Measurements from ENCODE around the gene STIM1. TPM values are rescaled to one million over a fixed set of nuclear protein-coding genes. Genes with fewer than 3 reads are reported as not detected.
A peak's percentile ranks its signal among the peaks of the same experiment; 100 is the strongest.

The STIM1 gene
- total and polyA plus RNA-seq, 10 of the 15 experiments (the other 5 are each of a cell fraction or from before 2014, with no cell fraction given): 8.6 to 57.7 (median 29.3) TPM

GRCh38 chr11:3824714-3825472 is 30.6 kb upstream of the STIM1 start:
- no peak for DNase-seq (ENCODE audit: low read depth, low spot score)
- RAD21 ChIA-PET (ENCODE audit: unreplicated experiment): interaction anchor here (0.9 to 3.0 kb wide), 5 partner anchors 12 to 247 kb away, joined by 3 to 24 read pairs (median 10); partner anchors contain the start of gene RHOG
- peak; percentile 97 for ATAC-seq
- H3K36me3 ChIP-seq (ENCODE audit: control insufficient read depth in 2 of 2, insufficient read depth in 2 of 2, low read length in 1 of 2): peaks cover 13 to 33% of the 10 kb centered on the region in 2 experiments
- SMC1A ChIA-PET (ENCODE audit: uncharacterized antibody, unreplicated experiment): interaction anchor here (0.8 to 2.1 kb wide), 9 partner anchors 11 to 256 kb away, joined by 3 to 10 read pairs (median 6); no protein-coding TSS in a partner anchor
- 58% methylated on average over 18 of the region's 18 CpGs for WGBS (ENCODE audit: insufficient coverage, insufficient replicate concordance, low lambda C conversion rate, missing lambda C conversion rate)
- CTCF ChIA-PET: interaction anchor here (0.7 to 3.8 kb wide), 8 partner anchors 11 to 248 kb away, joined by 3 to 35 read pairs (median 7); partner anchors contain the start of gene RHOG
- in situ Hi-C loops (cut with MboI): loop anchor here (25.0 kb wide), 1 partner anchor 562 kb away; the partner anchor contains the start of gene TRIM21
- peak; percentile 95 for FAIRE-seq
- peaks cover 2% of the 10 kb centered on the region; the same call in 1 of the 2 replicates for H3K4me1 ChIP-seq (ENCODE audit: control insufficient read depth, insufficient read depth, low read length)
- no TSS peak for BruUV-seq (replicated peaks)
- intact Hi-C loops (cut with micrococcal nuclease; ENCODE audit: unreplicated experiment): loop anchor here (1.0 kb wide), 2 partner anchors 16 to 247 kb away; no protein-coding TSS in a partner anchor
- no peak overlapping the region for H3K4me2 ChIP-seq (ENCODE audit: control insufficient read depth, insufficient read depth)
- H3K9ac ChIP-seq (ENCODE audit: control insufficient read depth, insufficient read depth, low read length): no peak overlapping the region
- peaks cover 4% of the 10 kb centered on the region for H3K79me2 ChIP-seq (ENCODE audit: control insufficient read depth, insufficient read depth, low read length)
- no peak overlapping the region for H2AFZ ChIP-seq (ENCODE audit: control insufficient read depth, low read depth, low read length)
- no peak overlapping the region for H3K27ac ChIP-seq (ENCODE audit: control insufficient read depth, insufficient read depth)
- POLR2A ChIA-PET: interaction anchor here (0.6 to 1.4 kb wide), 4 partner anchors 16 to 276 kb away, joined by 3 to 7 read pairs (median 4); partner anchors contain the start of gene RHOG
- no peaks in the 10 kb centered on the region; the same call in 1 of the 2 replicates for H4K20me1 ChIP-seq (ENCODE audit: control insufficient read depth, insufficient read depth)
- no peaks in the 10 kb centered on the region for H3K9me3 ChIP-seq (replicated peaks; ENCODE audit: control insufficient read depth, insufficient read depth, low read length)
- no peak overlapping the region for H3K4me3 ChIP-seq
- peak; percentile 12; the same call in 1 of the 2 replicates for TF ChIP-seq POLR2A (IDR thresholded peaks at IDR 0.05; ENCODE audit: low read depth, low read length)
- peak; percentile 70 for TF ChIP-seq SMC3 (IDR thresholded peaks at IDR 0.05; ENCODE audit: borderline replicate concordance, low read length)
- TF ChIP-seq CTCF (IDR thresholded peaks at IDR 0.05 in 2 of 3, conservative IDR thresholded peaks at IDR 0.05 in 1 of 3; ENCODE audit: control insufficient read depth in 2 of 3, extremely low read depth in 1 of 3, insufficient read depth in 1 of 3, low read depth in 3 of 3, low read length in 3 of 3): peak; percentile 83 to 97 (median 96)
- peak; percentile 2; the same call in 1 of the 2 replicates for TF ChIP-seq HCFC1 (IDR thresholded peaks at IDR 0.05; ENCODE audit: low read length)
- no peak for TF ChIP-seq CEBPB (IDR thresholded peaks at IDR 0.05; ENCODE audit: borderline replicate concordance in 1 of 2, low read depth in 2 of 2, low read length in 2 of 2)
- TF ChIP-seq POLR2AphosphoS5 (IDR thresholded peaks at IDR 0.05; ENCODE audit: low read length): peak; percentile 15; the same call in 1 of the 2 replicates
- TF ChIP-seq SMARCA5 (IDR thresholded peaks at IDR 0.05): peak; percentile 44; the same call in 1 of the 2 replicates
- TF ChIP-seq KDM1A (IDR thresholded peaks at IDR 0.05; ENCODE audit: borderline replicate concordance): no peak
- 0 out of 2 replicates have a peak, but pooled peaks have one; percentile 22 for TF ChIP-seq ATF7 (IDR thresholded peaks at IDR 0.05; ENCODE audit: low read depth)
- TF ChIP-seq RAD21 (IDR thresholded peaks at IDR 0.05; ENCODE audit: insufficient read depth, low read depth, low read length): peak; percentile 75
- peak; percentile 52; the same call in 1 of the 2 replicates for TF ChIP-seq YY1 (IDR thresholded peaks at IDR 0.05; ENCODE audit: low read depth, low read length)
- no peaks in the 10 kb centered on the region for H3K27me3 ChIP-seq (replicated peaks in 1 of 2; ENCODE audit: control insufficient read depth in 2 of 2, insufficient read depth in 2 of 2, low read length in 1 of 2)

Data from GM12878 (cell line).